Suppressor macrophage treated with lipopolysaccharide for 4 hours (primary cell): ENCODE data around the gene SCGB1A1.
"Not testable (repeated sequence)": the region's sequence is repeated elsewhere in the genome, so short reads cannot be mapped to it uniquely, and the experiment has no call there.

Experiments used
- DNase-seq: peaks from one replicate; pipeline ENCODE4 v3.0.0-alpha.2; 2020

Gene SCGB1A1

GRCh38 chr11:62423012-62423411 is 4.2 kb downstream of the SCGB1A1 start:
- no peak for DNase-seq

- peak; percentile 87 for DNase-seq
Observed at GRCh38 chr11:62427630-62428233, 8.9 kb downstream of the SCGB1A1 start.

- peak; percentile 32 for DNase-seq
Observed at GRCh38 chr11:62428871-62429560, 10.2 kb downstream of the SCGB1A1 start.

GRCh38 chr11:62430425-62430824 is 11.6 kb downstream of the SCGB1A1 start:
- DNase-seq, result no peak

DNA sequence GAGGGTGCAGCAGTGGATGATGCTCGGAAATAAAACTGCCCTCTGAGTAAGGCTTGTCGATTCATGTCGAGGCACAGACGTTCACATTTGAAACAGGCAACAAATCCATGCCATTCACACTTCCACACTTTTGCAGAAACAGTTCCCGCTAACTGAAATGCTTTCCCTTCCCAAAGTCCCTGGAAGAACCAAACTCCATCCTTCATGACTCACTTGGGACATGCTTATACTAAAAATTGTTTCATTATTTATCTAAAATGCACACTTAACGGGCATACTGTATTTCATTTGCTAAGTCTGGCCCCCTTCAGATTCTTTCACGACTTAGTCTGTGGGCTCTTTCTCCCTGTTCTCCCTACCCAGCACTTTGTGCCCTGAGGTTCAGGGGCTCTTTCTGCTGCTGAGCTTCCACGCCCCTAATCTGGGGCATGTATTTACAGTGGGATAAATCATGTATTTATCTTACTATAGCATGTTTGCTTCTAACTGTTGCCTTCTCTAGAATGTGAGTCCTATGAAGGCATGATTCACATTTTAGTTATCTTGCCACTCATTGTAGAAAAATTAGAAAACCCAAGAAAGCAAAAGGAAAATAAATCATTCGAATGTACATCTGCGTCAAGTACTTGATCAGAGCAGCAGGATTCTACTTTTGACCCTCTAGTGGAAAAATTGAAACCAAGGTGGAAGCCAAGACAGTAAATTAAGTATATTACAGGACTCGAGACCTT is 12.5 kb downstream of the SCGB1A1 start:
- no peak for DNase-seq

DNA sequence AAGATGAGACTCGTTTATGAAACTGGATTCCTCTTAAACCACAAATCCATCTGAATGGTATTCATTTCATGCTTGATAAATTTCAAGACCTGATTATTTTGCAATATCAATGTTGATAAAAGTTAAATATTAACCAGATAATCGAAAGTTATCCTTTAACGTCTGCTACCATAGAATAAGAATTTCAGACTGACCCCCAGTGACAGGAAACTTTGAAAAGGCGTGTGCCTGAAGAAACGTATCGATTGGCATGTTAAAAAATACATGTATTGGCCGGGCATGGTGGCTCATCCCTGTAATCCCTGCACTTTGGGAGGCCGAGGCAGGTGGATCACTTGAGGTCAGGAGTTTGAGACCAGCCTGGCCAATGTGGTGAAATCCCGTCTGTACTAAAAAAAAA is 13.9 kb downstream of the SCGB1A1 start:
- no peak for DNase-seq

GRCh38 chr11:62433141-62433903 is 14.5 kb downstream of the SCGB1A1 start:
- DNase-seq, result peak; percentile 28

DNA sequence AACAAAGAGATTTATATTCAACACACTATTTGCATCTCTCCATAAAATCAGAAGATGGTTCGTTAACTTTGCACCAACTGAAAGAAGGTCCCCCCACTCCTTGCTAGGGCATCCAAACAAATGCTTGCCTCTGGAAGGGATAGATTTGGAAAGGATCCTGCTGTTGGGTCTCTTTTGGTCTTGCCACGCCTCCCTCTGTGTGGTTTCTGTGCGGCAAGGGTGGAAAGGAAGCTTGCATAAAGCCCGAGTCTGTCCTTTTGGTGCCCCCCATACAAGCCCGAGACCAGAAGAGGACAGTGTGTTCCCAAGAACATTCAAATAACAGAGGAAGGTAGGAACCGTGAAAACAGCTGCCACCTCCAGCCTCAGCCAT is 15.1 kb downstream of the SCGB1A1 start:
- no peak for DNase-seq

GRCh38 chr11:62435846-62436660 is 17.2 kb downstream of the SCGB1A1 start:
- DNase-seq, result peak; percentile 30

- no peak for DNase-seq
Observed at GRCh38 chr11:62437616-62438015, 18.8 kb downstream of the SCGB1A1 start.

- no peak for DNase-seq
Observed at GRCh38 chr11:62438641-62439040, 19.8 kb downstream of the SCGB1A1 start.

GRCh38 chr11:62439785-62440602 is 21.2 kb downstream of the SCGB1A1 start:
- peak; percentile 67 for DNase-seq

DNA sequence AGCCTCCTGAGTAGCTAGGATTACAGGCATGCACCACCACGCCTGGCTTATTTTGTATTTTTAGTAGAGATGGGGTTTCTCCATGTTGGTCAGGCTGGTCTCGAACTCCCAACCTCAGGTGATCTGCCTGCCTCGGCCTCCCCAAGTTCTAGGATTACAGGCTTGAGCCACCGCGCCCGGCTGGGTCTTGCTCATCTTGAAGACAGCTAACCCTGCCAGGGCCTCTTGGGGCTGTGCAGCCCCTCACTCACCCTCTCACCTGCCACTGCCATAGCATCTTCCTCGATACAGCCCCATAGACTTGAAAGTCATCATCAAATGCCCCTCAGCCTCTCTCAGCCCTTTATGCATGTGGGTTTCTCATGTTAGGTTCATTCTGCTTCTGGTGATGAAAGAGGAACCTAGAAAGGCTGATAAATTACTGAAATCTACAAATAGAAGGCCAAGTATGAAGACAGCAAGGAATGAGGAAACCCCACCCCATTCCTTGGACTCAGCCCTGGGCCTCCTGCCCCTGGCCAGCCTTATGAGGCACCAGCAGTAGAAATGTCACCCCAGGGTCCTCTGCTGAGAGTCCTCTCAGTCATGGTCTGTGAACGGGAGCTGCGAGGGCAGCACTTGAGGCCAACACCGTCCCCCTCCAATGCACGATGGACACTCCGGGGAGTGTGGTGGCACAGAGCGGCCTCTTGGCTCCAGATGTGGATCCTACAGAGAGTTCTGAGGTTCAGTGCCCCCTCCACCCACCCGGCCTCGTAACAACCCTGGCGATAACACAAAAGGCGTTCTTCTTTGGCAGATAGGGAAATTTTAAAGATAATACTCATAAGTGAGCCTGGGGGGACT is 24.8 kb downstream of the SCGB1A1 start:
- peak; percentile 79 for DNase-seq

- DNase-seq, result peak; percentile 84
Observed at GRCh38 chr11:62444236-62444833, 25.5 kb downstream of the SCGB1A1 start.

DNA sequence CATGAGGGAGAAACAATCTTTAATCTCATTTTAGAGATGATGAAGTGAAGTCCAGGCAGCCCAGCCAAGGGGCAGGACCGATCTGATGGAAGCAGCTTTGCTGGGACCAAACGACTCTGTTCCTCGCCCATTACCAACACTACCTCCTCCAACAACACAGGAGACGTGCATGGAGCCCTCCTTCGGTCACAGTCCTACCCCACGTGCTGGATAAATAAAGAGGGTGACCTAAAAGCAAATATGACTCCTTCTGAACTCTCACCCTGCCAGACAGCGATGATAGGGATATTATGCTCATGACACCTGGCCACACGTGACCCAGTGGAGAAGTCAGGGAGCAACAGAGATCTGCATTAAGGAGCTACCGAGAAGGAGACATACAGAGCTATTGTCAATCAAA is 26.0 kb downstream of the SCGB1A1 start:
- DNase-seq, result no peak

DNA sequence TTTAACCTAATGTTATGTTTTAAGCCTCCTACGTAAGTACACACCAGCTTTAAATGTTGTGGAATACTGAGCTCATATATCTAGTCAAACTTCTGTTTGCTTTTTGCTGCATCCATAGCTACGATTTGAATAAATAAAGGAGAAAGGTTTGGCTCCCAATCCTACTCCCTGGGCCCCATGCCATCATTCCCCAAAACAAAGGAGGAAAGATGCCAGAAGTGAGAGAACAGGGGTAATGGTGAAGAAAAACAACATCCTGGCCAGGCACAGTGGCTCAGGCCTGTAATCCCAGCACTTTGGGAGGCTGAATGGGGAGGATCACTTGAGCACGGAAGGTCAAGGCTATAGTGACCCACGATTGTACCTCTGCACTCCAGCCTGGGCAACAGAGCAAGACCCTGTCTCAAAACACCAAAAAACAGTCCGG is 26.5 kb downstream of the SCGB1A1 start:
- no peak for DNase-seq

- DNase-seq, result no peak
Observed at GRCh38 chr11:62446091-62446490, 27.3 kb downstream of the SCGB1A1 start.

DNA sequence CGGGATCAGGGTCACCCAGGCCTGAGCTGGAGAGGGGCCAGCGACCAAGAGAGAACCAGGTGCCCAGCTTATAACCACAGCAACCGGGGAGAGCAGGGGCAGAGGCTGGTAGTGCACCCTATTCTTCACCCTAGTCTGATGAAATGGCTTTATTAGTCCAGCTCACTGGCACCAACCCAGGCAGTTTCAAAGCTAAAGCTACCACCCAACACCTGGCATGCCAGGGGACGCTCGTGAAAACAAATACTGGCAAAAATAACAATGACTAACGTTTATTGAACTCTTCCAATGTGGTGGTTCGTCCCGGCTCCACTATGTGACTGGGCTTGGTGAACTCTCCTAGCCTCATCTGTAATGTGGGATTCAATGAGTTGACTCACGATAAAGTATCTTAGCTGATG is 30.6 kb downstream of the SCGB1A1 start:
- DNase-seq, result no peak

GRCh38 chr11:62449912-62450311 is 31.1 kb downstream of the SCGB1A1 start:
- DNase-seq, result not testable (repeated sequence)
